HCT116 (cell line): Measurements from ENCODE around the gene CSNK2A1. TPM values are rescaled to one million over a fixed set of nuclear protein-coding genes. Genes with fewer than 3 reads are reported as not detected.

Experiments used
- ATAC-seq: fragments of 200-7000 bp; cut with Tn5 transposase; 2 replicates; pipeline ENCODE4 v1.9.1; 2020; ENCODE audit warnings: mild to moderate bottlenecking, moderate library complexity
- BruUV-seq: library from RNA; stranded (reverse); fragments of 400-500 nt; replicated peaks from 2 replicates; lab custom pipeline; 2021; lab: Mats Ljungman, UMichigan
- CTCF ChIA-PET: fragments of 300-600 bp; sonication (Branson Sonifier 250); formaldehyde crosslinking; loops from one replicate; lab custom pipeline; 2021; ENCODE audit warnings: antibody characterized with exemption; lab: Charles Lee
- POLR2A ChIA-PET: fragments of 300-600, 350-600 bp; sonication (Branson Sonifier 250); formaldehyde crosslinking; loops from one replicate; lab custom pipeline; 2021; ENCODE audit warnings: antibody characterized with exemption; lab: Charles Lee
- RAD21 ChIA-PET, 2 experiments: fragments of 300-600 bp; sonication (Branson Sonifier 250); formaldehyde crosslinking; loops; one replicate each; lab custom pipeline; 2023; ENCODE audit warnings: low total read pairs in 2 of 2; ENCODE audit not compliant: uncharacterized antibody in 2 of 2, unreplicated experiment in 2 of 2, low non-redundant PET in 1 of 2; lab: Charles Lee
- DNase-seq: peaks from one replicate; pipeline ENCODE4 v3.0.0-alpha.2; 2010; ENCODE audit warnings: low read depth, low spot score
- H2AFZ ChIP-seq: fragments of 200-600 bp; shearing (Covaris generic), sonication (generic); 2 replicates; pipeline ENCODE4 v1.6.1; 2017; ENCODE audit warnings: low read depth, mixed run types, mixed read lengths, antibody characterized with exemption, low read length; ENCODE audit not compliant: poor library complexity, severe bottlenecking
- H3K27ac ChIP-seq: 2 replicates; pipeline ENCODE4 v1.5.1; 2012; ENCODE audit warnings: low read depth, low read length
- H3K27me3 ChIP-seq: fragments of 200-600 bp; sonication (generic); 2 replicates; pipeline ENCODE4 v1.6.1; 2016; ENCODE audit warnings: mixed run types, low read length, mixed read lengths; ENCODE audit not compliant: insufficient read depth
- H3K36me3 ChIP-seq, 2 experiments: fragments of 200-500 bp in 1 of 2; fragments of 200-600 bp in 1 of 2; sonication (Bioruptor generic) in 1 of 2; sonication (generic) in 1 of 2; 2 replicates each; pipeline versions ENCODE4 v1.5.1 to v1.6.1; 2014 to 2016; ENCODE audit warnings: low read length in 2 of 2, inconsistent platforms in 1 of 2, mixed read lengths in 1 of 2, mixed run types in 1 of 2; ENCODE audit not compliant: insufficient read depth in 2 of 2, control insufficient read depth in 1 of 2
- H3K4me1 ChIP-seq, 2 experiments: fragments of 200-600 bp in 1 of 2; sonication (generic) in 1 of 2; 2 replicates each; pipeline versions ENCODE4 v1.5.1 to v1.6.1; 2012 to 2017; ENCODE audit warnings: low read length in 2 of 2, inconsistent platforms in 1 of 2, mild to moderate bottlenecking in 1 of 2, mixed read lengths in 1 of 2, mixed run types in 1 of 2, moderate library complexity in 1 of 2; ENCODE audit not compliant: insufficient read depth in 2 of 2, control insufficient read depth in 1 of 2
- H3K4me2 ChIP-seq: fragments of 200-600 bp; sonication (generic); 2 replicates; pipeline ENCODE4 v1.6.1; 2017; ENCODE audit warnings: mixed run types, low read length, mixed read lengths
- H3K4me3 ChIP-seq, 2 experiments: fragments of 200-600 bp in 1 of 2; sonication (generic) in 1 of 2; replicated peaks in 1 of 2; 2 replicates each; pipeline ENCODE4 v1.5.1; 2011 to 2016; ENCODE audit warnings: low read length in 2 of 2, control low read depth in 1 of 2, low read depth in 1 of 2, mild to moderate bottlenecking in 1 of 2, mixed read lengths in 1 of 2, mixed run types in 1 of 2
- H3K79me2 ChIP-seq: fragments of 200-600 bp; sonication (generic); 2 replicates; pipeline ENCODE4 v1.6.1; 2017; ENCODE audit warnings: mild to moderate bottlenecking, mixed run types, low read length, moderate library complexity, mixed read lengths; ENCODE audit not compliant: insufficient read depth
- H3K9ac ChIP-seq: fragments of 200-600 bp; sonication (generic); 2 replicates; pipeline ENCODE4 v1.6.1; 2016; ENCODE audit warnings: low read length, mixed read lengths
- H3K9me2 ChIP-seq: fragments of 200-600 bp; sonication (generic), shearing (Covaris generic); 2 replicates; pipeline ENCODE4 v1.6.1; 2017; ENCODE audit warnings: mixed run types, mild to moderate bottlenecking, moderate library complexity; ENCODE audit not compliant: insufficient read depth
- H3K9me3 ChIP-seq, 2 experiments: fragments of 200-500 bp in 1 of 2; fragments of 200-600 bp in 1 of 2; sonication (Bioruptor generic) in 1 of 2; sonication (generic) in 1 of 2; 2 replicates each; pipeline ENCODE4 v1.6.1; 2014 to 2017; ENCODE audit warnings: low read length in 2 of 2, mixed read lengths in 2 of 2, inconsistent platforms in 1 of 2, low read depth in 1 of 2, mild to moderate bottlenecking in 1 of 2, mixed run types in 1 of 2, moderate library complexity in 1 of 2; ENCODE audit not compliant: control insufficient read depth in 1 of 2, insufficient read depth in 1 of 2
- H4K20me1 ChIP-seq: fragments of 200-600 bp; sonication (generic), shearing (Covaris generic); 2 replicates; pipeline ENCODE4 v1.6.1; 2017; ENCODE audit warnings: mixed run types, mild to moderate bottlenecking, moderate library complexity; ENCODE audit not compliant: insufficient read depth
- TCF7L2 ChIP-seq: IDR thresholded peaks from 2 replicates; pipeline ENCODE4 v1.7.0; 2011; ENCODE audit warnings: borderline replicate concordance, inconsistent platforms; ENCODE audit not compliant: insufficient read depth, insufficient read length; ENCODE audit errors: extremely low read depth
- intact Hi-C: fragments of 100-400 bp; cut with micrococcal nuclease; formaldehyde crosslinking; loops from 2 replicates; pipeline ENCODE4 v1.10.0; 2022
- total RNA-seq: library from RNA; stranded (reverse); gene quantifications from one replicate; pipeline ENCODE4 v1.2.1, GENCODE V29; 2021; ENCODE audit not compliant: unreplicated experiment
- TF ChIP-seq, protein P1 (sequence below): IDR thresholded peaks from 2 replicates; pipeline ENCODE4 v1.6.1; 2011; ENCODE audit warnings: mild to moderate bottlenecking, low read length, moderate library complexity; ENCODE audit not compliant: insufficient replicate concordance; ENCODE audit errors: extremely low read depth
- TF ChIP-seq, protein P2 (sequence below): IDR thresholded peaks from 2 replicates; pipeline ENCODE4 v1.6.1; 2012

Gene CSNK2A1
- total RNA-seq, 1 experiment from 2014 or later, result 284 TPM

DNA sequence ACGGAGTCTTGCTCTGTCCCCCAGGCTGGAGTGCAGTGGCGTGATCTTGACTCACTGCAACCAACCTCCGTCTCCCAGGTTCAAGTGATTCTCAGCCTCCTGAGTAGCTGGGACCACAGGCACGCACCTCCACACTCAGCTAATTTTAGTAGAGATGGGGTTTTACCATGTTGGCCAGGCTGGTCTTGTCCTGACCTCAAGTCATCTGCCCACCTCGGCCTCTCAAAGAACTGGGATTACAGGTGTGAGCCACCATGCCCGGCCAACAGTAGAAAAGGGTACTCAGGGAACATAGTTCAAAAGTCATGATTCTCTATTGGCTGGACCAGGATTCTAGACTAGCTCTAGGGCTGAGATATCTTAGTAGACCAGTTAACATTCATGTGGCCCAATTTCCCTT lies 5.6 kb downstream of the CSNK2A1 start:
- H3K9me3 ChIP-seq, result peaks cover 0 to 5% of the 10 kb centered on the region in 2 experiments; a peak in 1 of 4 replicates
- ChIA-PET POLR2A (interaction anchor here (1.3 kb wide), 1 partner anchor 9 kb away, joined by 3 read pairs; no protein-coding TSS in a partner anchor), CTCF (interaction anchor here (1.0 kb wide), 1 partner anchor 201 kb away, joined by 3 read pairs; no protein-coding TSS in a partner anchor), RAD21 (no interaction called here)
- H3K4me1 ChIP-seq, result peaks cover 11 to 50% of the 10 kb centered on the region in 2 experiments; a peak in 3 of 4 replicates
- intact Hi-C loops, result no loop called here
- H3K79me2 ChIP-seq, result peaks cover 100% of the 10 kb centered on the region
- no peak overlapping the region for H3K4me3 ChIP-seq
- no peaks in the 10 kb centered on the region for H3K27me3 ChIP-seq
- no peak overlapping the region for H3K9ac ChIP-seq
- ATAC-seq (no peak), DNase-seq (no peak)
- H3K36me3 ChIP-seq, result peaks cover 2 to 29% of the 10 kb centered on the region in 2 experiments; a peak in 2 of 4 replicates
- H3K4me2 ChIP-seq, result no peak overlapping the region
- no peak overlapping the region for H3K27ac ChIP-seq
- H2AFZ ChIP-seq, result no peak overlapping the region
- TF ChIP-seq, protein P1, sequence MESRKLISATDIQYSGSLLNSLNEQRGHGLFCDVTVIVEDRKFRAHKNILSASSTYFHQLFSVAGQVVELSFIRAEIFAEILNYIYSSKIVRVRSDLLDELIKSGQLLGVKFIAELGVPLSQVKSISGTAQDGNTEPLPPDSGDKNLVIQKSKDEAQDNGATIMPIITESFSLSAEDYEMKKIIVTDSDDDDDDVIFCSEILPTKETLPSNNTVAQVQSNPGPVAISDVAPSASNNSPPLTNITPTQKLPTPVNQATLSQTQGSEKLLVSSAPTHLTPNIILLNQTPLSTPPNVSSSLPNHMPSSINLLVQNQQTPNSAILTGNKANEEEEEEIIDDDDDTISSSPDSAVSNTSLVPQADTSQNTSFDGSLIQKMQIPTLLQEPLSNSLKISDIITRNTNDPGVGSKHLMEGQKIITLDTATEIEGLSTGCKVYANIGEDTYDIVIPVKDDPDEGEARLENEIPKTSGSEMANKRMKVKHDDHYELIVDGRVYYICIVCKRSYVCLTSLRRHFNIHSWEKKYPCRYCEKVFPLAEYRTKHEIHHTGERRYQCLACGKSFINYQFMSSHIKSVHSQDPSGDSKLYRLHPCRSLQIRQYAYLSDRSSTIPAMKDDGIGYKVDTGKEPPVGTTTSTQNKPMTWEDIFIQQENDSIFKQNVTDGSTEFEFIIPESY, result no peak
- TF ChIP-seq, protein P2, sequence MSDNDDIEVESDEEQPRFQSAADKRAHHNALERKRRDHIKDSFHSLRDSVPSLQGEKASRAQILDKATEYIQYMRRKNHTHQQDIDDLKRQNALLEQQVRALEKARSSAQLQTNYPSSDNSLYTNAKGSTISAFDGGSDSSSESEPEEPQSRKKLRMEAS, result no peak
- peaks cover 74% of the 10 kb centered on the region for H4K20me1 ChIP-seq
- no TSS peak for BruUV-seq
- H3K9me2 ChIP-seq, result no peaks in the 10 kb centered on the region

- H2AFZ ChIP-seq, result no peak overlapping the region
- H3K4me1 ChIP-seq, result peaks cover 11 to 39% of the 10 kb centered on the region in 2 experiments; a peak in 3 of 4 replicates
- no peak for DNase-seq
- no peak overlapping the region for H3K9ac ChIP-seq
- intact Hi-C loops, result no loop called here
- peaks cover 100% of the 10 kb centered on the region for H3K79me2 ChIP-seq
- no peak for ATAC-seq
- RAD21 ChIA-PET, result no interaction called here
- H3K27ac ChIP-seq, result no peak overlapping the region
- H3K27me3 ChIP-seq, result no peaks in the 10 kb centered on the region
- peaks cover 0 to 5% of the 10 kb centered on the region in 2 experiments; a peak in 1 of 4 replicates for H3K9me3 ChIP-seq
- no peak for TF ChIP-seq TCF7L2
- no TSS peak for BruUV-seq
- H4K20me1 ChIP-seq, result peaks cover 76% of the 10 kb centered on the region
- H3K4me2 ChIP-seq, result no peak overlapping the region
- no peak overlapping the region for H3K4me3 ChIP-seq
- CTCF ChIA-PET, result interaction anchor here (1.1 kb wide), 1 partner anchor 109 kb away, joined by 4 read pairs; no protein-coding TSS in a partner anchor
- H3K36me3 ChIP-seq, result peaks cover 2 to 22% of the 10 kb centered on the region in 2 experiments; a peak in 2 of 4 replicates
- H3K9me2 ChIP-seq, result no peaks in the 10 kb centered on the region
- POLR2A ChIA-PET, result interaction anchor here (1.3 kb wide), 1 partner anchor 7 kb away, joined by 3 read pairs; no protein-coding TSS in a partner anchor
Observed at GRCh38 chr20:536426-537010, 7.1 kb downstream of the CSNK2A1 start.
